Adipocyte (in vitro differentiated cells): ENCODE measurements around the gene RIN3.
A peak's percentile ranks its signal among the peaks of the same experiment; 100 is the strongest.

Experiments used
- DNase-seq: peaks from one replicate; pipeline ENCODE4 v3.0.0-alpha.2; 2015; ENCODE audit warnings: low read depth
- H3K27me3 ChIP-seq: replicated peaks from 2 replicates; pipeline ENCODE4 v1.7.0; 2013; ENCODE audit warnings: mild to moderate bottlenecking, low read length, moderate library complexity; ENCODE audit not compliant: control insufficient read depth, insufficient read depth
- H3K36me3 ChIP-seq: 2 replicates; pipeline ENCODE4 v1.7.0; 2013; ENCODE audit warnings: low read length, mild to moderate bottlenecking, moderate library complexity; ENCODE audit not compliant: control insufficient read depth, insufficient read depth, severe bottlenecking
- H3K4me1 ChIP-seq: 2 replicates; pipeline ENCODE4 v1.7.0; 2013; ENCODE audit warnings: mild to moderate bottlenecking, low read length, moderate library complexity; ENCODE audit not compliant: control insufficient read depth, insufficient read depth
- H3K4me3 ChIP-seq: 2 replicates; pipeline ENCODE4 v1.7.0; 2013; ENCODE audit warnings: mild to moderate bottlenecking, low read length, moderate library complexity
- H3K9ac ChIP-seq: 2 replicates; pipeline ENCODE4 v1.7.0; 2013; ENCODE audit warnings: mild to moderate bottlenecking, low read length, moderate library complexity
- H3K9me3 ChIP-seq: 2 replicates; pipeline ENCODE4 v1.7.0; 2013; ENCODE audit warnings: mild to moderate bottlenecking, low read length, moderate library complexity; ENCODE audit not compliant: control insufficient read depth

The RIN3 gene

DNA sequence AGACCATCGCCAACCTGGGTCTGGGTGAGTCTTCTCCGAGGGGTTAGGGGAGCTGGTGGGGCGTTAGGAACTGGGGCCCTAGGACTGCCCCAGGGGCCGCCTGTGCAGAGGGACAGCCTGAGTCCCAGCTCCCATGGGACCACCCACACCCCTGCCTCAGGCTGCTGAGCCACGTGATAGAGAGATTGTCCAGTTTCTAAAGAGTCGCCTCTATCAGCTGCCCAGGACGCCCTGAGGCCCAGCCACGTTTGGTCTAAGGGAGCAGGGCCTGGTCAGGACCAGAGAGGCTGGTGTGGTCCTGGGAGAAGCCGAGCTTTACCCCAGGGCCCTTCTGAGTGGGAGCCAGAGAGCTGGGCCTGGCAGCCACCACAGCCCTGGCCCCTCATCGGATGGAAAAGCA lies 127.7 kb downstream of the RIN3 start:
- H3K36me3 ChIP-seq, result peaks cover 5% of the 10 kb centered on the region
- H3K4me3 ChIP-seq, result no peak overlapping the region
- H3K9ac ChIP-seq, result no peak overlapping the region
- peaks cover 6% of the 10 kb centered on the region for H3K9me3 ChIP-seq
- H3K4me1 ChIP-seq, result peaks cover 17% of the 10 kb centered on the region
- DNase-seq, result no peak
- no peaks in the 10 kb centered on the region for H3K27me3 ChIP-seq

DNA sequence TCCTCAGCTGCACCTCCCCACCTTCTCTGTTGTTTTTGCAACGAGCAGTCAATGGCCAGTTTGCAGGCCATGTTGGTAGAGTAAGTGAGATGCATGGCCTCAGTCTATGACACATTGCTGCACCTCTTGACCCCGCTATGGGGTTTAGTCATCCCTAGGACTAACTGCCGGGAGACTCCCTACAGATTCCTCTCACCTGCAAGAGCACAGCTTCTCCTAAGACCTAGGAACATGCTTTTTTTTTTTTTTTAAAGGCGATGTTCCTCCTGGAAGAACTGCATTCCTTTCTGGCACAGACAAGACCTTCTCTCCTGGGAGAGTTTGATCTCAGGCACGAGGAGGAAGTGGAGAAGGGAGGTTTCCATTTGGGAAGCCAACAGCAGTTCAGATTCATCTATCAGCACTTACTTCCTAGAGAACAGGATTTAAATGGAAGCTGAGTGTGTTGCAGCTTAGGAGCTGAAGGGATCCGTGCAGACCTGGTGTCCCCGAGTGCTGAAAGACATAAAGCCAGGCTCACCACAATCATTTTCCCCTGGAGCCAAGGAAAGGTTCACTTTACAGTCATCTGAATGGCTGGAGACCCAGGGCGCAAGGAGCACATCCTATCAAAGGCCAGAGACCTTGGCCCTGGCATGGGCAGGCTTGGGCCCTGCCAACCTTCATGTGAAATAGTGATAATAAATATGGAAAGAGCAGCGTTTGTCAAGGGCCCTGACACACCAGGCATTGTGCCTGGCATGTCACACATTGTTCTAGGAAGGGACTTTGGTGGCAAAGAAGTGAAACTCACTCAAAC lies 130.8 kb downstream of the RIN3 start:
- Histone ChIP-seq H3K9me3 (peaks cover 6% of the 10 kb centered on the region), H3K4me1 (peaks cover 47% of the 10 kb centered on the region), H3K27me3 (no peaks in the 10 kb centered on the region)

DNA sequence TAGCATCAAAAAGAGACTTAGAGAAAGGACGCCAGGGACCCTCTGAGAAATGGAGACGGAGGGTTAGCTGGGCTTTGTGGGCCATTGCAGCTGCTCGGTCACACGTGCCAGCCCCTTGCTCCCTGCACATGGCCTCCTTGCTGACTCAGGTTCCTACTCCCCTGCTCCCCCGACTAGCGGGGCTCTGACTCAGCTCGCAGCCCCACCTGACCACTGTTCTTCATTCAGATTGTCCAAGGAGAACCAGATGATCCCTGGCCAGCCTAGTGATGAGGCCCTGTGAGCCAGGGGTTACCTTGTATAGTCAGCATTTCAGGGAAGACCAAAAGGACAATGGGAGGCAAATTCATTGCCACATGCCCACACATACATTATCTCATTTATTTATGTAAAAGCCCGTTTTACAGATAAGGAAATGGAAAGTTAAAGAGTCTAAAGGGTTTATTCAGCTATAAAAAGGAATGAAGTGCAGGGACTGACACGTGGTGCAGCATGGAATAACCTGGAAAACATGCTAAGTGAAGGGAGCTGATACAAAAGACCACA lies 131.5 kb downstream of the RIN3 start:
- no peak overlapping the region for H3K4me3 ChIP-seq
- no peak for DNase-seq
- no peak overlapping the region for H3K9ac ChIP-seq
- peaks cover 6% of the 10 kb centered on the region for H3K9me3 ChIP-seq
- H3K27me3 ChIP-seq, result no peaks in the 10 kb centered on the region
- H3K36me3 ChIP-seq, result peaks cover 5% of the 10 kb centered on the region
- peaks cover 53% of the 10 kb centered on the region for H3K4me1 ChIP-seq

More for the DNA sequence above, 130.8 kb downstream of the RIN3 start:
- peak overlapping the region; percentile 25 for H3K9ac ChIP-seq
- H3K4me3 ChIP-seq, result no peak overlapping the region
- DNase-seq, result no peak
- peaks cover 5% of the 10 kb centered on the region for H3K36me3 ChIP-seq

DNA sequence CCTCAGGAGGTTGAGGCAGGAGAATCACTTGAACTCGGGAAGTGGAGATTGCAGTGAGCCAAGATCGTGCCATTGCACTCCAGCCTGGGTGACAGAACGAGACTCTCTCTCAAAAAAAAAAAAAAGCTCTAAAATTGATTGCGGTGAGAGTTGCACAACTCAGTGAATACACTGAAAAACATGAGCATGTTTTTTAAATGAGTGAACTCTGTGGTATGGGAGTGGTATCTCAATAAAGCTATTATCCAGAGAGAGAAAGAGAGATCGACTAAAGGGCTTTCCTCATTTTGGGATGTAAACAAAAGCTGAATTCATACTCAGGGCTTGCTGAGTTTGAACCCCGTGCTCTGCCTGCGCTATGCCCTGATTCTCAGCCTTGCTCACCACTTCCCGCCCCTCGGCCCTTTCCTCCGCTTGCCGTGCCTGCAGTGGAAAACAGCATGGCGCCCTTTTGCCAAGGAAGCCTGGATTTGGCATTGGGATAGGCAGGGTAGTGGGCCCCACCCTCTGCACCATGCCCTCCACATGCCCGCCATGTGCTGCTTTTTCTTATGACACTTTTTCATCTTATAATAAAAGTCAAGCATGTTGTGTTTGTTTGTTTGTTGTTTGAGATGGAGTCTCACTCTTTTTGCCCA lies 132.4 kb downstream of the RIN3 start:
- peak overlapping the region; percentile 76 for H3K9ac ChIP-seq
- peak overlapping the region; percentile 38 for H3K4me3 ChIP-seq
- peaks cover 5% of the 10 kb centered on the region for H3K36me3 ChIP-seq
- DNase-seq, result peak; percentile 86
- H3K27me3 ChIP-seq, result no peaks in the 10 kb centered on the region
- H3K4me1 ChIP-seq, result peaks cover 62% of the 10 kb centered on the region
- peaks cover 6% of the 10 kb centered on the region for H3K9me3 ChIP-seq

DNA sequence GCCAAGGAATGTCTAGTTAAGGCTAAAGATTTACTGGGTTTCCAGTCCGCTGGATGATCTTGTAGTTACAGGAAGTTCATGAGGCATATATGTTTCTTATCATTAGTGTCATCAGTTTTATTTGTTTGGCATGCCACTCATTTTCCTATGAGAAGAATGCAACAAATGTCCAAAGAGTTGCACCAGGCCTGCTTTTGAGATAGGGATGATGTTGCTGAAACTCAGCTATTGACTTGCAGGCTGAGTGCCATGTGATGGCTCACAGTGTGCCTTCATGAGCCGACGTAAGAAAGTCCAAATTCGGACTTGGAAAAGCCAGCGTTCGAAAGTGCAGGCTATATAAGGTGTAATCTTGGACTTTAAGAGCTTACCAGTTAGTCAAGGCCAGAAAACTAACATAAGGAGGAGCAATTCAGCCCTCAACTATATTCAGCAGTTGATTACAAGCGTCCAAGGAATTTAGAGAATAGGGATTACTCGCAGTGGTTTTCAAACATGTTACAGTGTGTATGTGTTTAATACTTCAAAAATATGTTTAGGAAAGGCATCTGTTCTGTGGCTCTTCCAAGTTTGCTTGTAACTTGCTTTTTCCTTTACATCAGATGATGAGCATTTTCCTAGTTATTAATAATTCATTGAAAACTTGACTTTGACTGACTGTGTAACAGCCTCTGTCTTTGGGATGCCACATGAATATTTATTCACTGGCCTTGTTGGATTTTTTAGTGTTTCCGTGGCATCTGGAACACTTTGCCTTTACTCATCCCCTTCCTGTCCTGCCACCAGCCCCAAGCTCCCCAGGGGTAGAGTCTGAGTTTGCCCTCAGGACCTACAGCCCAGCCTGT lies 133.6 kb downstream of the RIN3 start:
- peaks cover 62% of the 10 kb centered on the region for H3K4me1 ChIP-seq
- peak; percentile 78 for DNase-seq
- peak overlapping the region; percentile 79 for H3K9ac ChIP-seq
- H3K36me3 ChIP-seq, result peaks cover 6% of the 10 kb centered on the region
- H3K9me3 ChIP-seq, result peaks cover 6% of the 10 kb centered on the region
- H3K4me3 ChIP-seq, result peak overlapping the region; percentile 22
- no peaks in the 10 kb centered on the region for H3K27me3 ChIP-seq

DNA sequence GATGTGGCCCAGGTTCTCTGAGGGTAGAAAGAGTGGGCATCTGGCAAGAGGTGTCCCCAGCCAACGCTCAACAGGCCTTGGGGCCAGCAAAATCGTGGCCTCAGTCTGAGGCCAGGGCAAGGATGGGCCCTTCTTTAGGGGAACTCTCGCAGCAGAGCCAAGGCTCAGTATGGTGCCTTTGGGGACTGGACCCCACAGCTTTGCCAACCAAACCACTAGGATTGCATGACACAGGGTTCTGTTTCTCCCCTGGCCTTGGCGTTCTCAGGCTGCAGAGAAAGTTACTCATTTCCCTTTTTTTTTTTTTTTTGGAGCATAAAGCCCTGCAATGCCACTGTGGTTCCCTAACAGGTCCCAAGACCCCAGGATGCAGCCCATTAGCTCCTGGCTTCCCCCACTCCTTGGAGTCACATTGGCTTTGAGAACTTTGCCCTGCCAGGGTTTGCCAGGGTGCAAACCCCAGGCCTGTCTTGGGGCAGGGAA lies 134.3 kb downstream of the RIN3 start:
- Histone ChIP-seq H3K9ac (peak overlapping the region; percentile 79), H3K4me3 (peak overlapping the region; percentile 22), H3K4me1 (peaks cover 62% of the 10 kb centered on the region), H3K36me3 (peaks cover 13% of the 10 kb centered on the region), H3K9me3 (peaks cover 6% of the 10 kb centered on the region), H3K27me3 (no peaks in the 10 kb centered on the region)
- peak; percentile 44 for DNase-seq

DNA sequence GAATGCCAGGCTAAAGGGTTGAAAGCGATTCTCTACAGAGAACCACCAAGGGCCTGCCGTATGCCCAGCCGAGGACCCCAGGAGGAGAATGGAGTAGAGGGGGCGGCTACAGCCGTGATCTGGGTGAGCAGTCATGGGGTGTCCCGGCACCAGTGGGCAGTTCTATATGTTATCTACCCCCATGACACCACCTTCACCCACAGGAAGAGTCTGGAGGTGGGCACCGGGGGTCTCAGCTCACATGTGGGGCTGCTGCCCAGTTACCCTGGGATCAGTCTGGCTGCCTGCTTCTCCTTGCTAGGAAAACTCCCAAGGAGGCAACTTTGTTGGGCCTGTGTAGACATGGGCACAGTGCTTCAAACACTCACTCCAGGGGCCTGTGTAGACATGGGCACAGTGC lies 135.5 kb downstream of the RIN3 start:
- H3K27me3 ChIP-seq, result no peaks in the 10 kb centered on the region
- DNase-seq, result no peak
- H3K36me3 ChIP-seq, result peaks cover 21% of the 10 kb centered on the region
- peaks cover 6% of the 10 kb centered on the region for H3K9me3 ChIP-seq
- peak overlapping the region; percentile 79 for H3K9ac ChIP-seq
- peaks cover 59% of the 10 kb centered on the region for H3K4me1 ChIP-seq
- no peak overlapping the region for H3K4me3 ChIP-seq

DNA sequence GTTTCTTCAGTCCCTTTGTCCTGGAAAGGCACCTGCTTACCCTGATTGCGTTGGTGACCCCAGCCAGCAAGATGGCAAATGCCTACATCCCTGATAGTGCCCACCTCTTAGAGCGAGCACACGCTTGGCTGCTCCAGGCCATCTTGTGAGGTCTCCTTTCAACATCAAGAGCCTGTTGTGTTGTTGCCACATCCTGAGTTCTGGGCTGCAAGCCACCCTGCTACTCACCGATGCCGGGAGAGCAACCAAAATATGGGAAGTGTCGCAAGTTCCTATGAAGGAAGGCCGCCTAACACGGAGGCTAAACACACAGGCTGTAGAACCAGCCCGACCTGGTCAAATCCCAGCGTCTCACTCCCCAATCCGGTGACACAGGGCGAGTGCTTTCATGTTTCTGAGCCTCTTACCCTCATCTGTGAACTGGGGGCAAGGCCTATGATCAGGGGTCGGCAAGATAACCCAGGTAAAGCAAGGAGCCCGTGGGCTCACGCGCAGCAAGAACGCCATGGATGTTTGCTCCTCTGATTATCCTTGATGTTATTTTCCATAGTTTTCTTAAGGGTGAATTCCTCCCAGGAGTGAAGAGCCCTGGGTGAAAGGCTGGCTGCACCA lies 136.5 kb downstream of the RIN3 start:
- Histone ChIP-seq H3K9me3 (peaks cover 4% of the 10 kb centered on the region), H3K27me3 (no peaks in the 10 kb centered on the region), H3K4me3 (no peak overlapping the region)

DNA sequence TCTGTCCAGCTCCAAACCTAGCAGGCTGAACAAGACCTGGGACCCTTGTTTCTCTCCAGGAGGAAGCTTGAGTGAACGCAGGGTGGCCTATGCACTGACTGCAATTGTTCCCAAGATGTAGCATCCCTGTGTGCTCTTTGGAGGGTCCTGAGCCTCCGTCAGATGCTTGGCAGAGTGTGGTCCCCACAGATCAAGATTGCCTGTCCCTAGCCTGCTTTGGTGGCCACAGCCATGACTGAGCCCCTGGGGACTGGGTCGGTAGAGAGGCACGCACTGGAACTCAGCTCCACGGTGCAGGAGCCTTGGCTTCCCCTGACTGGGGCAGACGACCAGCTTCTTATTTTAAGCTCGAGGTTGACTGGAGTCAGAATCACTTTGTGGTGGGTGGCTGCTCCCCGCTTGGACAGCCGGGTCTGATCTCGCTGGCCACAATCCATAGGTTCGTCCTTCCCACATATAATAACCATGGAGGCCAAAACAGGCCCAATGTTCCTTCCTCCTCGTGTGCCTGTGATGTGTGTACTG lies 137.1 kb downstream of the RIN3 start:
- Histone ChIP-seq H3K4me3 (no peak overlapping the region), H3K27me3 (no peaks in the 10 kb centered on the region), H3K36me3 (peaks cover 15% of the 10 kb centered on the region), H3K9ac (peak overlapping the region; percentile 43), H3K9me3 (no peaks in the 10 kb centered on the region), H3K4me1 (peaks cover 51% of the 10 kb centered on the region)
- DNase-seq, result no peak

More for the DNA sequence above, 136.5 kb downstream of the RIN3 start:
- peak overlapping the region; percentile 79 for H3K9ac ChIP-seq
- H3K4me1 ChIP-seq, result peaks cover 53% of the 10 kb centered on the region
- DNase-seq, result peak; percentile 60
- H3K36me3 ChIP-seq, result peaks cover 19% of the 10 kb centered on the region

DNA sequence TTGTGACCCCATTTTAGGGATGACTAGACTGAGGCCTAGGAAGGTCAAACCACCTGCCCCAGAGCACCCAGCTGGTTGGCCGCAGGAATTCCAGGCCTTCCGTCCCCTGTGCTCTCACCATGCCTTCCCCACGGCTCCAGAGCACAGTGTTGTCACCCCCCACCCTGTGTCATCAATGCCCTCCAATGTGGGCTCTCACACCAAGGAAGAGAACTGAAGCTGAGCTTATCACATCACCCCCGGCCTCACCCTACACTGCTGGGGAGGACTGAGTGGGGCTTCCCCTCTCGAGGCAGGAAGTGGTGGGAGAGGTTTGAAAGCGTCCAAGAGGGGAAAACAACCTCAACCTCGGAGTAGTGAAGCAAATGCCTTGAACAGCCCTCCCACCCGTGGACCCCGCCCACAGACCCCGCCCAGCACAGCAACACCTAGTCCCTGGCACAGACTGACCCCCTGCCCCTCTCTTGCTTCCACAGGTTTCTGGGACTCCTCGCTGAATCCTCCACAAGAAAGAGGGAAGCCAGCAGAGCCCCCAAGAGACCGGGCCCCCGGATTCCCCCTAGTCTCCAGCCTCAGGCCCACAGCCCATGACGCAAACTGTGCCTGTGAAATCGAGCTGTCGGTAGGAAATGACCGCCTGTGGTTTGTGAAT lies 137.7 kb downstream of the RIN3 start:
- H3K9me3 ChIP-seq, result no peaks in the 10 kb centered on the region
- no peak for DNase-seq
- peaks cover 15% of the 10 kb centered on the region for H3K36me3 ChIP-seq
- H3K27me3 ChIP-seq, result no peaks in the 10 kb centered on the region
- H3K9ac ChIP-seq, result no peak overlapping the region
- H3K4me1 ChIP-seq, result peaks cover 46% of the 10 kb centered on the region
- H3K4me3 ChIP-seq, result no peak overlapping the region
